K562 (cell line): Measurements from ENCODE around the gene LYAR. TPM values are rescaled to one million over a fixed set of nuclear protein-coding genes. Genes with fewer than 3 reads are reported as not detected.

Experiments
- ATAC-seq: fragments of 200-7000 bp; cut with Tn5 transposase; 3 replicates; pipeline ENCODE4 v1.9.1; 2020; ENCODE audit warnings: moderate library complexity
- BruUV-seq: library from RNA; stranded (reverse); fragments of 400-500 nt; replicated peaks from 2 replicates; lab custom pipeline; 2021; lab: Mats Ljungman, UMichigan
- CTCF ChIA-PET: fragments of 300-600 bp; formaldehyde crosslinking; extraction: SDS; loops from one replicate; lab custom pipeline; 2021; ENCODE audit warnings: low intra/inter-chr PET ratio; lab: Yijun Ruan, JAX
- POLR2A ChIA-PET: fragments of 300-600, 350-650 bp; sonication (Branson Sonifier 250); formaldehyde crosslinking; extraction: SDS; loops from one replicate; lab custom pipeline; 2021; ENCODE audit warnings: antibody characterized with exemption, inconsistent platforms; lab: Yijun Ruan, JAX
- DNase-seq, 4 experiments: peaks; one replicate each; pipeline versions ENCODE4 v3.0.0 to v3.0.0-alpha.2; 2011 to 2018; ENCODE audit warnings: low spot score in 3 of 4, mixed read lengths in 3 of 4; ENCODE audit errors: extremely low read depth in 1 of 4
- FAIRE-seq: peaks from 2 replicates; lab custom pipeline; 2011; peaks lifted over from hg19 to GRCh38; lab: Jason Lieb, UNC
- H2AFZ ChIP-seq: 2 replicates; pipeline ENCODE4 v1.6.0; 2011; ENCODE audit warnings: low read depth, low read length, control low read depth, inconsistent platforms
- H3K27ac ChIP-seq: fragments of 200-600 bp; 3 replicates; pipeline ENCODE4 v1.8.0; 2011; ENCODE audit warnings: low read depth, mild to moderate bottlenecking, control low read depth, inconsistent platforms, low read length, moderate library complexity, mixed read lengths; ENCODE audit errors: extremely low read depth
- H3K27me3 ChIP-seq, 2 experiments: fragments of 300-600 bp in 1 of 2; 2 replicates in 1 of 2; 3 replicates in 1 of 2; pipeline versions ENCODE4 v1.6.0 to v1.8.0; 2011; ENCODE audit warnings: inconsistent platforms in 2 of 2, low read length in 2 of 2, mild to moderate bottlenecking in 1 of 2, mixed read lengths in 1 of 2, moderate library complexity in 1 of 2; ENCODE audit not compliant: control insufficient read depth in 2 of 2, insufficient read depth in 2 of 2
- H3K36me3 ChIP-seq: fragments of 300-600 bp; 3 replicates; pipeline ENCODE4 v1.8.0; 2011; ENCODE audit warnings: mild to moderate bottlenecking, low read length, inconsistent platforms; ENCODE audit not compliant: control insufficient read depth, insufficient read depth
- H3K4me1 ChIP-seq, 2 experiments: fragments of 200-600 bp in 1 of 2; replicated peaks in 1 of 2; 2 replicates in 1 of 2; 3 replicates in 1 of 2; pipeline versions ENCODE4 v1.5.1 to v1.8.0; 2011; ENCODE audit warnings: inconsistent platforms in 2 of 2, low read length in 2 of 2, mild to moderate bottlenecking in 1 of 2, mixed read lengths in 1 of 2, moderate library complexity in 1 of 2; ENCODE audit not compliant: control insufficient read depth in 2 of 2, insufficient read depth in 2 of 2
- H3K4me2 ChIP-seq: 2 replicates; pipeline ENCODE4 v1.6.1; 2011; ENCODE audit warnings: low read length, control low read depth, inconsistent platforms, mixed read lengths; ENCODE audit not compliant: insufficient read depth
- H3K4me3 ChIP-seq: fragments of 200-600 bp; sonication (generic), shearing (Covaris generic); 2 replicates; pipeline ENCODE4 v1.5.1; 2016; ENCODE audit warnings: control low read depth, inconsistent platforms
- H3K79me2 ChIP-seq: fragments of 200-600 bp; 3 replicates; pipeline ENCODE4 v1.8.0; 2011; ENCODE audit warnings: low read length, inconsistent platforms; ENCODE audit not compliant: control insufficient read depth, insufficient read depth
- H3K9ac ChIP-seq, 2 experiments: 2 replicates each; pipeline versions ENCODE4 v1.6.0 to v1.6.1; 2011; ENCODE audit warnings: low read depth in 2 of 2, low read length in 2 of 2, control low read depth in 1 of 2, inconsistent platforms in 1 of 2, mild to moderate bottlenecking in 1 of 2, mixed read lengths in 1 of 2; ENCODE audit not compliant: insufficient read depth in 1 of 2
- H3K9me1 ChIP-seq: one replicate; pipeline ENCODE4 v1.6.0; 2011; ENCODE audit warnings: inconsistent platforms, mild to moderate bottlenecking, low read length, moderate library complexity; ENCODE audit not compliant: control insufficient read depth, insufficient read depth
- H3K9me3 ChIP-seq: replicated peaks from 2 replicates; pipeline ENCODE4 v1.5.1; 2011; ENCODE audit warnings: low read depth, low read length, inconsistent platforms; ENCODE audit not compliant: control insufficient read depth, insufficient read depth
- H4K20me1 ChIP-seq: replicated peaks from 2 replicates; pipeline ENCODE4 v1.6.1; 2011; ENCODE audit warnings: low read length, inconsistent platforms, mixed read lengths; ENCODE audit not compliant: control insufficient read depth, insufficient read depth
- C11orf30 ChIP-seq: fragments of 450-650 bp; IDR thresholded peaks from 2 replicates; pipeline ENCODE4 v1.6.1; 2016; ENCODE audit warnings: low read depth, mild to moderate bottlenecking
- CHCHD3 ChIP-seq: fragments of 250-450 bp; sonication (Bioruptor Pico); IDR thresholded peaks from 2 replicates; pipeline ENCODE4 v2.1.2; 2022; ENCODE audit warnings: mild to moderate bottlenecking
- EGR1 ChIP-seq: fragments of 450-650 bp; conservative IDR thresholded peaks from 2 replicates; pipeline ENCODE4 v1.6.1; 2017; ENCODE audit warnings: mild to moderate bottlenecking
- MNT ChIP-seq, 2 experiments: fragments of 450-650 bp; conservative IDR thresholded peaks; 2 replicates each; pipeline ENCODE4 v1.6.1; 2017; ENCODE audit warnings: mild to moderate bottlenecking in 2 of 2, moderate library complexity in 2 of 2
- NCOA6 ChIP-seq: fragments of 450-650 bp; IDR thresholded peaks from 2 replicates; pipeline ENCODE4 v1.6.1; 2017; ENCODE audit warnings: mild to moderate bottlenecking
- NFIX ChIP-seq: fragments of 250-450 bp; sonication (Bioruptor Pico); IDR thresholded peaks from 2 replicates; pipeline ENCODE4 v1.4.0; 2020; ENCODE audit warnings: low read depth, mild to moderate bottlenecking, moderate library complexity
- POLR3A ChIP-seq: IDR thresholded peaks from 2 replicates; pipeline ENCODE4 v1.6.1; 2011; ENCODE audit warnings: borderline replicate concordance, mild to moderate bottlenecking, moderate library complexity; ENCODE audit not compliant: insufficient read length, insufficient read depth; ENCODE audit errors: extremely low read depth
- TBL1XR1 ChIP-seq, 2 experiments: IDR thresholded peaks; 2 replicates each; pipeline ENCODE4 v1.6.1; 2012; ENCODE audit warnings: improper control_type of control experiment in 2 of 2, low read length in 2 of 2, mild to moderate bottlenecking in 1 of 2
- TCF7L2 ChIP-seq: fragments of 150-350 bp; IDR thresholded peaks from 2 replicates; pipeline ENCODE4 v1.6.1; 2016; ENCODE audit warnings: low read depth, mild to moderate bottlenecking, low read length, moderate library complexity
- ZNF696 ChIP-seq: fragments of 250-450 bp; sonication (Bioruptor Pico); conservative IDR thresholded peaks from 2 replicates; pipeline ENCODE4 v1.4.0; 2020; ENCODE audit warnings: mild to moderate bottlenecking, moderate library complexity
- ZNF764 ChIP-seq: fragments of 250-450 bp; sonication (Bioruptor Pico); IDR thresholded peaks from 2 replicates; pipeline ENCODE4 v1.4.0; 2020; ENCODE audit warnings: low read depth, mild to moderate bottlenecking, moderate library complexity
- WGBS: fragments of 100-300 bp; shearing (Covaris generic); methylation state at CpG from one replicate; pipeline ENCODE4 v1.1.6; 2016; ENCODE audit warnings: low coverage, mixed read lengths; ENCODE audit not compliant: insufficient coverage; ENCODE audit errors: missing lambda C conversion rate; 5-methylcytosine and 5-hydroxymethylcytosine counted together
- in situ Hi-C: fragments of 300-500 bp; cut with MboI; formaldehyde crosslinking; loops from 4 replicates; pipeline ENCODE4 v1.15.0; 2018; ENCODE audit warnings: inconsistent platforms, mixed read lengths
- intact Hi-C: fragments of 100-400 bp; cut with micrococcal nuclease; formaldehyde crosslinking; loops from 2 replicates; pipeline ENCODE4 v1.14.2; 2022
- polyA plus RNA-seq, 8 experiments: library from polyadenylated mRNA; depleted of rRNA in 4 of 8; stranded (reverse) in 5 of 8; unstranded in 3 of 8; fragments of >200 nt; fragmentation: Nextera tagmentation in 2 of 8; fragmentation: Illumina TruSeq in 1 of 8; extraction: Ambion mirVana in 2 of 8; extraction: Trizol in 1 of 8; gene quantifications; 2 replicates each; pipeline versions ENCODE4 v1.2.1 to v1.2.3, GENCODE V29; 2011 to 2014; ENCODE audit warnings: inconsistent platforms in 1 of 8, missing spikeins in 1 of 8
- total RNA-seq, 7 experiments: library from RNA; depleted of rRNA in 6 of 7; stranded (reverse); fragments of >200 nt in 6 of 7; fragmentation: Illumina TruSeq in 2 of 7; extraction: Trizol in 2 of 7; gene quantifications; 2 replicates each; pipeline versions ENCODE4 v1.2.1 to v1.2.3, GENCODE V29; 2011 to 2021; ENCODE audit warnings: low replicate concordance in 1 of 7

The LYAR gene
- total and polyA plus RNA-seq, 9 of the 15 experiments (the other 6 are each of a cell fraction or from before 2014, with no cell fraction given) = 28.3 to 172 (median 127) TPM

- ATAC-seq = no peak
- Histone ChIP-seq H3K9me3 (no peaks in the 10 kb centered on the region), H3K27me3 (no peaks in the 10 kb centered on the region), H3K4me2 (no peak overlapping the region), H4K20me1 (no peaks in the 10 kb centered on the region), H3K36me3 (peaks cover 5% of the 10 kb centered on the region; the same call in 2 of the 3 replicates), H3K9me1 (no peaks in the 10 kb centered on the region), H2AFZ (no peak overlapping the region), H3K79me2 (no peaks in the 10 kb centered on the region), H3K27ac (no peak overlapping the region), H3K4me1 (peaks cover 0 to 8% of the 10 kb centered on the region in 2 experiments; a peak in 2 of 5 replicates), H3K9ac (no peak overlapping the region), H3K4me3 (no peak overlapping the region)
- no TSS peak for BruUV-seq
- CTCF ChIA-PET = no interaction called here
- no peak for FAIRE-seq
- POLR2A ChIA-PET = no interaction called here
- DNase-seq = no peak
- 80% methylated on average over 9 of the region's 9 CpGs for WGBS
- intact Hi-C loops = no loop called here
- in situ Hi-C loops = no loop called here
- TF ChIP-seq ZNF696 (CRISPR knock-in tag) (no peak), EGR1 (no peak), C11orf30 (no peak)
Measured at GRCh38 chr4:4308800-4309441, 19.0 kb upstream of the LYAR start.

- DNase-seq (no peak), ATAC-seq (no peak), FAIRE-seq (no peak)
- H3K4me1 ChIP-seq = peaks cover 0 to 8% of the 10 kb centered on the region in 2 experiments; a peak in 2 of 5 replicates
- no peak overlapping the region for H3K27ac ChIP-seq
- no peaks in the 10 kb centered on the region for H3K9me3 ChIP-seq
- H3K36me3 ChIP-seq = peaks cover 14% of the 10 kb centered on the region
- in situ Hi-C loops = no loop called here
- 84% methylated on average over 10 of the region's 11 CpGs for WGBS
- no peaks in the 10 kb centered on the region for H3K9me1 ChIP-seq
- H3K79me2 ChIP-seq = no peaks in the 10 kb centered on the region
- POLR2A ChIA-PET = interaction anchor here (0.6 to 1.0 kb wide), 3 partner anchors 18 to 71 kb away, joined by 3 to 4 read pairs (median 3); no protein-coding TSS in a partner anchor
- H2AFZ ChIP-seq = no peak overlapping the region
- no TSS peak for BruUV-seq
- CTCF ChIA-PET = no interaction called here
- H3K4me3 ChIP-seq = no peak overlapping the region
- H3K27me3 ChIP-seq = no peaks in the 10 kb centered on the region
- no peak overlapping the region for H3K4me2 ChIP-seq
- H4K20me1 ChIP-seq = no peaks in the 10 kb centered on the region
- intact Hi-C loops = no loop called here
- peak overlapping the region in 1 of 2 experiments; percentile 79; a peak in 2 of 4 replicates for H3K9ac ChIP-seq
- TF ChIP-seq CHCHD3 (CRISPR knock-in tag) (no peak), TBL1XR1 (IDR thresholded peaks at IDR 0.05; ENCODE audit: low read length in 2 of 2) (no peak), ZNF764 (CRISPR knock-in tag) (no peak), NFIX (no peak), NCOA6 (no peak), TCF7L2 (no peak), MNT (conservative IDR thresholded peaks at IDR 0.05) (no peak), POLR3A (no peak)
Measured at GRCh38 chr4:4306920-4307319, 17.0 kb upstream of the LYAR start.
